GM11168 (cell line): Measurements from ENCODE around the gene SIRPG.
"Not testable (repeated sequence)": the region's sequence is repeated elsewhere in the genome, so short reads cannot be mapped to it uniquely, and the experiment has no call there.

ENCODE experiments used
- in situ Hi-C: fragments of 300-500 bp; cut with MboI; formaldehyde crosslinking; loops from one replicate; pipeline ENCODE4 v1.12.0; 2022; ENCODE audit warnings: low sequenced_read_pairs; ENCODE audit not compliant: unreplicated experiment

SIRPG gene

DNA sequence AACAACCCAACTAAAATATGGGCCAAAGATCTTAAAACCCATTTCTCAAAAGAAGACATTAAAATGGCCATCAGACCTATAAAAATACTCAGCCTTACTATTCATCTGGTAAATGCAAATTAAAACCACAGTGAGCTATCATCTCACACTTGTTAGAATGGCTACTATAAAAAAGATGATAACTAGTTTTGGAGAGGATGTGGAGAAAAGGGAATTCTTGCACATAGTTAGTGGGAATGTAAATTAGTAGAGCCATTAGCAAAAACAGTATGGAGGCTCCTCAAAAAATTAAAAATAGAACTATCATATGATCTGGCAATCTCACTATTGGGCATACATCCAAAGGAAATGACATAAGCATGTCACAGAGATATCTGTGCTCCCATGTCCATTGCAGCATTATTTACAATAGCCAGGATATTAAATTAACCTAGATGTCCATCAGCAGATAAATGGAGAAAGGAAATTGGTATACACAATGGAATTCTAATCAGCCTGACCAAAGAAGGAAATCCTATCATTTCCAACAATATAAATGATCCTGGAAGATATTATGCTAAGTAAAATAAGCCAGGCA lies 40.6 kb downstream of the SIRPG start:
- in situ Hi-C loops = loop anchor here (5.0 kb wide), 1 partner anchor 55 kb away; no protein-coding TSS in a partner anchor

DNA sequence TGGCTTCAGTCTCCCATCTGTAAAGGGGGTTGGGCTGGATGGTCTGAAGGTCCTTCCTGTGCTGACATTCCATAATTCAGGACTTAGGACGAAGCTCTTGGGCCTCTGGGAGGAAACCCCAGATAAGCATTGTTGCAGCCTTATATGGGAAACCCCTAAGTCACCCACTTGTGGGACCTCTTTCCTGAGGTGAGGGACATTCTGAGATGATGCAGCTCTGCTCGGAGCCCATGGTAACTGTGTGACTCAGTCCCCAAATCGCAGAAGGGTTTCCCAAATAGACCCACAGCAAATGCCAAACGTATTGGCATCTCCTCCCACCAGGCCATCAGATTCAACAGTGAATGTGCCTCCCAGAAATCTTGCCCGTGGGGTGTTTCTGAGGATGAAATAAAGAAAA lies 47.2 kb downstream of the SIRPG start:
- in situ Hi-C loops = not testable (repeated sequence)

DNA sequence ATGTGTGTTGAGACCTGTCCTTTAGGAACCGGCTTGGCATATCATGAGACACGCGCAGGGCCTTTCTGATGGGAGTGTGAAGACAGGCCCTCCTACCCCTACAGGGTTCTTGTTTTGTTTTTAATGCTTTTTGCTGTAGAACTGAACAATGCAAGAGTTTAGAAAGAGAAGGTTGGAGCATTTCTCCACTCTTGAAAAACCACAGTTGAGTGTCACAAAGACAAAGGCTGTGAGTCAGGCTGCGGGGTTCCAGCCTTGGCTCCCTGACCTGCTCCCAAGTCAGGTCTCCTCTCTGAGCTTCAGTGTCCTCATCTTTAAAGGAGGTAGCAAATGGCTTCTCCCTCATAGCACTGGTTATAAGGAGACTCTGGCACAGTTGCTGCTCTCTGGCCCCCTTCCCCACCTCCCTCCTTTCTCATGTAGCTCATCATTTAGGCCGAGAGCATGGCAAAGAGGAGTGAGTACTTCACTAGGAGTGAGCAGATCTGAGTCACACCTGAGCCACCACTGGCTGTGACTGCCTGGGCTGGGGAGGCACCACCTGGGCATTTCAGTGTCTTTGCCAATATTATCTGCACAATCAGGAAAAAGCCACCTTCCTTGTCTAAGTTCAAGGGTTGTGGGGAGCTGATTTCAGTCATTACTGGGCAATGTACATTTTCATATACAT lies 48.8 kb downstream of the SIRPG start:
- in situ Hi-C loops = not testable (repeated sequence)

DNA sequence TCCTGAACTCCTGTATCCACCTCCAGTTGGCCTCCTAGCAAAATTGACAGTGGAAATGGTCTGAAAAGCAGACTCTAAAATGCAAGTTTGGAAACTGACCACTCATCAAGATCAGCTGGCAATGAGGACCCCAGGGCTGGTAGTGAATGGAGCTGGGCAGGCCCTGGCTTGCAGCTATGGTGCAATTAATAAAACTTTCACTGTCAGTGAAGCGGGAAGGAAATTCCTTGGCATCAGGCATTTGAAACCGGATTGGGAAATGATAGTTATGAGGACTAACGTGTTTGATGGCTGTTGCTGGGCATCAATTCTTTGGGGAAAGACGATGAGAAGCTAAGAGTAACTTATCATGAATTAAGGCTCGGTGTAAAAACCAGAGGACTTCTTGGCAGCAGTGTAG lies 56.8 kb downstream of the SIRPG start:
- in situ Hi-C loops = no loop called here

DNA sequence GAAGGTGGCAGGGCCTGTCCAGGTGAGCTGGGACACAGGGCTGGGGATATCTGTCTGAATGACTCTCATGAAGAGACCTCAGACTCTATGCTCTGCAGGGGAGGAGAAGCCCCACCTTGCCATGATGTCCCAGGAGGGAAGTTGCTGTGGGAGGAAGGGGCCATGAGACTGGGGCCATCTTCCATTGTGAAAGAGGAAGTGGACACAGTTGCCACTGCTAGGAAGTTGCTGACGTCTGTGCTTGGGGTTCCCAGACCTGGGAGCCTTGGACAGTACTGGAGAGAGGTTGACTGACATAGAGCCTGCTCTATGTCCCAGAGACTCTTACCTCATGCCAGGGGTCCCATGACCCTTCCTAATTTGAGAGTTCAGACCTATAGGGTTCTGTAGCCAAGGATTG lies 62.2 kb downstream of the SIRPG start:
- in situ Hi-C loops = no loop called here

DNA sequence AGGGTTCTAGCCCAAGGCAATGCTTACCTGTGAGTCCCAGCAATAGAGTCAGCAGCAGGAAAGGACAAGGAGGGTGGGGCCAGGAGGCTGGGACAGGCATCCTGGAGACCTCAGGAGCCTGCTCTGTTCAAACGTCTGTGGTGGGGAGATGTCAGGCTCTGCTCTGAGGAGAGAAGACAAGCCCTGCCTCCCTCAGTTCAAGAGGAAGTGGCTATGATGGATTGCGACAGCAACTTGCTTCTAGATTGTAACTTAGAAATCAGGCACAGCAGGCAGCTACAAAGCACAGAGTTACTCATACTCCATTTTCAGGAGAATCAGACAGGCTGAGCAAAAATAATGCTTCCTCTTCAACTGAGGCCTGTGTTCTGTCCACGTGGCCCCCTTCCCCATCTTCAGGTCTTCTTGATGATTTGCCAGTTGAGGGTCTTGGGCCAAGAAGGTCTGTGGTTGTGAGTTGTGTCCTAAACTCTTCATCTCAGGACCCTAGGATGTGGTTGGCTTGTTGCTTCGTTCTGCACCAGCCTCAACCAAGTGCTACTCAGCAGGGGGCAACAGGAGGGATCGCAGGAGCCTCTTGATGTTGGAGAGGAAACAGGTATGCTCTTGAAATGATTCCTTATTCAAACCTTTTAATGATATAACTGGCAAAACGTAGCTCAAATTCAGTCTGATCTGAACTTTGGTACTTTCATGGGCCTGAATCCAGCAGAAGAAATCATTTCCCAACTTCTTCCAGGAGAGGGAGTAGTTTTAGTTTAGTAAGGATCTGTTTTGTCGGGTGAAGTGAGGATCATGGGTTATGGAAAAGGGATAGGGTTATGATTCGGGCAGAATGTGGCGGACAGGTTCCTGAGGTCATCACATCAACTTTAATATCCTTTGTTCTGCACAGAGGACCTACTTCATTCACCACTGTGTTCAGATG lies 68.8 kb downstream of the SIRPG start:
- in situ Hi-C loops = no loop called here

DNA sequence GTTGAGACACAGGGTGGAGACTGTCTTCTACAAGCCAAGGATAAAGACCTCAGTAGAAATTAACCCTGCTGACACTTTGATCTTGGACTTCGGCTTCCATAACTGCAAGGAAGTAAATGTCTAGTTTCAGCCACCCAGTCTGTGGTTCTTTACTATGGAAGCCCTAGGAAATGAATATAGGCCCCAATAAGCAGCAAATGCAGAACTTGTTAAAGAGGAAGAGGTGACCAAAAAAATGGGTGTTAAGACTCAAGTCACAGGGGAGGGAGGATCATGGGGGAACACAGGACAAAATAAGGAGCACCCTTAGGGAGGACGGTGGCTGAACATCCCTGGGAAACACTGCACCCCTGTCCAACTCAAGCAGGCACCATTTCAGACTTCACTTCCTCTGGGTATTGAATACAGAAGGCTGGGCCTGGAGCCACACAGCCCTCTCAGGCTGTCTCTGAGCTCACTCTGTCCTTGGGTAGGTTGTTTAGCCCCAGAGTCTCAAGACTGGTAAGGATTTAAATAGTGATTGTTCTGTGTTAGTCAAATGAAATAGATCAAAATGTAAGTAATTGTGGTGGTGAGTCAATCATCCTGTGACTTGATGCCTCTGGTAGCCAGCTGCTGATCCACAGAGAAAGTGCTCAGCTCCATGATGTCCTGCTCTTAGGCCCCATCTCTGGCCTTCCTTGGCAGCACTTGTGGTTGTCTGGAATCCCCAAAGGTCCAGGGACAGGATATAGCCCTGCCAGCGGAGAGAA lies 69.6 kb downstream of the SIRPG start:
- in situ Hi-C loops = no loop called here

DNA sequence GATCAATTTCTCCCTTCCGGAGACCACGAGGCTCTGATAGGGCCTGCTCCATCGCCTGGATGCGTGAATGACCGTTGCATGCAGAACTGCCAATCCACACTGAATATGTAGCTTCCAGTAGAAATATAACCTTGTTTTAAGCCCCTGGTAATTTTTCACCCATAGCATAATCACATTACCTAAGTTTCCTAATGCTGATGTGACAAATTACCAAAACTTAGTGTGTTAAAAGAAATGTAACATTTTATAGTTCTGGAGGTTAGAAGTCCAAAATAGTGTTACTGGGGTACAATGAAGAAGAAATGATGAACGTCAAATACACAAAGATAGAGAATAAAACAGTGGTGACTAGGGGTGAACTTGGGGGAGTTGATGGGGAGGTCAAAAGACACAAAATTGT lies 78.1 kb downstream of the SIRPG start:
- in situ Hi-C loops = no loop called here
